IPS DF 6.9 (cell line): Measurements from ENCODE around the gene ITPR2.
"Not testable (repeated sequence)": the region's sequence is repeated elsewhere in the genome, so short reads cannot be mapped to it uniquely, and the experiment has no call there.

Source experiments
- DNase-seq: peaks from one replicate; pipeline ENCODE4 v3.0.0-alpha.2; 2013; ENCODE audit warnings: low read depth, low spot score
- H3K27ac ChIP-seq: one replicate; pipeline ENCODE4 v1.5.1; 2013; ENCODE audit warnings: low read length, control low read depth
- H3K27me3 ChIP-seq: 2 replicates; pipeline ENCODE4 v1.6.1; 2013; ENCODE audit warnings: mild to moderate bottlenecking, low read length; ENCODE audit not compliant: control insufficient read depth, insufficient read depth
- H3K36me3 ChIP-seq: 2 replicates; pipeline ENCODE4 v1.6.1; 2013; ENCODE audit warnings: low read length; ENCODE audit not compliant: control insufficient read depth, insufficient read depth
- H3K4me1 ChIP-seq: 2 replicates; pipeline ENCODE4 v1.6.1; 2013; ENCODE audit warnings: low read length; ENCODE audit not compliant: control insufficient read depth, insufficient read depth
- H3K4me3 ChIP-seq: 2 replicates; pipeline ENCODE4 v1.5.1; 2013; ENCODE audit warnings: mild to moderate bottlenecking, low read length
- H3K9me3 ChIP-seq: 2 replicates; pipeline ENCODE4 v1.6.1; 2013; ENCODE audit warnings: low read length, inconsistent platforms; ENCODE audit not compliant: control insufficient read depth, insufficient read depth
- WGBS: extraction: QIAGEN DNeasy Blood & Tissue Kit; methylation state at CpG from one replicate; pipeline ENCODE4 v1.1.7; 2013; ENCODE audit warnings: mixed read lengths, missing lambda C conversion rate; ENCODE audit not compliant: insufficient read length, insufficient coverage; 5-methylcytosine and 5-hydroxymethylcytosine counted together

The ITPR2 gene

GRCh38 chr12:26760657-26761293, 72.2 kb downstream of the ITPR2 start:
- no peaks in the 10 kb centered on the region for H3K4me1 ChIP-seq
- H3K27ac ChIP-seq = no peak overlapping the region
- H3K36me3 ChIP-seq = no peaks in the 10 kb centered on the region
- no peak for DNase-seq
- no peaks in the 10 kb centered on the region for H3K9me3 ChIP-seq
- no peaks in the 10 kb centered on the region for H3K27me3 ChIP-seq
- WGBS = no CpG with 5 or more reads among the region's 3 CpGs
- H3K4me3 ChIP-seq = no peak overlapping the region

- H3K36me3 ChIP-seq, H3K4me3 ChIP-seq, H3K4me1 ChIP-seq, H3K9me3 ChIP-seq, H3K27ac ChIP-seq, H3K27me3 ChIP-seq, DNase-seq: not testable (repeated sequence)
- no CpG with 5 or more reads among the region's 3 CpGs for WGBS
These were observed 77.6 kb downstream of the ITPR2 start for GRCh38 chr12:26755362-26755761.

GRCh38 chr12:26754148-26754547, 78.8 kb downstream of the ITPR2 start:
- H3K27me3 ChIP-seq = no peaks in the 10 kb centered on the region
- H3K27ac ChIP-seq = no peak overlapping the region
- no peaks in the 10 kb centered on the region for H3K36me3 ChIP-seq
- no CpG with 5 or more reads among the region's 3 CpGs for WGBS
- no peaks in the 10 kb centered on the region for H3K9me3 ChIP-seq
- H3K4me3 ChIP-seq = no peak overlapping the region
- DNase-seq = no peak
- no peaks in the 10 kb centered on the region for H3K4me1 ChIP-seq

- no peaks in the 10 kb centered on the region for H3K36me3 ChIP-seq
- DNase-seq = no peak
- no peak overlapping the region for H3K27ac ChIP-seq
- no peak overlapping the region for H3K4me3 ChIP-seq
- H3K9me3 ChIP-seq = no peaks in the 10 kb centered on the region
- no peaks in the 10 kb centered on the region for H3K27me3 ChIP-seq
- no CpG with 5 or more reads among the region's 4 CpGs for WGBS
- peaks cover 2% of the 10 kb centered on the region; the same call in 1 of the 2 replicates for H3K4me1 ChIP-seq
These were observed 81.8 kb downstream of the ITPR2 start for GRCh38 chr12:26751179-26751578.

GRCh38 chr12:26750531-26751175, 82.3 kb downstream of the ITPR2 start:
- H3K9me3 ChIP-seq = no peaks in the 10 kb centered on the region
- H3K27ac ChIP-seq = no peak overlapping the region
- no peaks in the 10 kb centered on the region for H3K27me3 ChIP-seq
- WGBS = no CpG with 5 or more reads among the region's 7 CpGs
- H3K4me3 ChIP-seq = no peak overlapping the region
- no peaks in the 10 kb centered on the region for H3K36me3 ChIP-seq
- no peak for DNase-seq
- H3K4me1 ChIP-seq = peaks cover 3% of the 10 kb centered on the region; the same call in 1 of the 2 replicates

GRCh38 chr12:26749781-26750180, 83.2 kb downstream of the ITPR2 start:
- H3K4me1 ChIP-seq = peaks cover 3% of the 10 kb centered on the region; the same call in 1 of the 2 replicates

GRCh38 chr12:26748741-26749431, 84.1 kb downstream of the ITPR2 start:
- no CpG with 5 or more reads among the region's 4 CpGs for whole genome bisulfite sequencing
- Histone ChIP-seq H3K4me3 (no peak overlapping the region), H3K4me1 (peaks cover 3% of the 10 kb centered on the region; the same call in 1 of the 2 replicates), H3K27me3 (no peaks in the 10 kb centered on the region), H3K9me3 (no peaks in the 10 kb centered on the region), H3K36me3 (no peaks in the 10 kb centered on the region), H3K27ac (no peak overlapping the region)
- DNase-seq = no peak

More at GRCh38 chr12:26749781-26750180, 83.2 kb downstream of the ITPR2 start:
- no peak overlapping the region for H3K27ac ChIP-seq
- H3K27me3 ChIP-seq = no peaks in the 10 kb centered on the region
- no peaks in the 10 kb centered on the region for H3K9me3 ChIP-seq
- no peak for DNase-seq
- no peak overlapping the region for H3K4me3 ChIP-seq
- H3K36me3 ChIP-seq = no peaks in the 10 kb centered on the region

GRCh38 chr12:26748412-26748740, 84.6 kb downstream of the ITPR2 start:
- Histone ChIP-seq H3K36me3 (no peaks in the 10 kb centered on the region), H3K27me3 (no peaks in the 10 kb centered on the region), H3K4me3 (no peak overlapping the region), H3K9me3 (no peaks in the 10 kb centered on the region), H3K27ac (no peak overlapping the region), H3K4me1 (peaks cover 3% of the 10 kb centered on the region; the same call in 1 of the 2 replicates)
- no CpG with 5 or more reads among the region's 2 CpGs for WGBS
- no peak for DNase-seq

GRCh38 chr12:26746121-26746714, 86.8 kb downstream of the ITPR2 start:
- peaks cover 3% of the 10 kb centered on the region; the same call in 1 of the 2 replicates for H3K4me1 ChIP-seq
- no peak overlapping the region for H3K27ac ChIP-seq

GRCh38 chr12:26744697-26745440, 88.1 kb downstream of the ITPR2 start:
- no peak for DNase-seq
- Histone ChIP-seq H3K36me3 (no peaks in the 10 kb centered on the region), H3K9me3 (no peaks in the 10 kb centered on the region), H3K27me3 (no peaks in the 10 kb centered on the region), H3K4me1 (peaks cover 3% of the 10 kb centered on the region; the same call in 1 of the 2 replicates), H3K27ac (no peak overlapping the region), H3K4me3 (no peak overlapping the region)
- WGBS = no CpG with 5 or more reads among the region's 8 CpGs

More at GRCh38 chr12:26746121-26746714, 86.8 kb downstream of the ITPR2 start:
- Histone ChIP-seq H3K4me3 (no peak overlapping the region), H3K36me3 (no peaks in the 10 kb centered on the region), H3K9me3 (no peaks in the 10 kb centered on the region), H3K27me3 (no peaks in the 10 kb centered on the region)
- DNase-seq = no peak
- no CpG with 5 or more reads among the region's 4 CpGs for WGBS
